Astrocyte (in vitro differentiated cells and primary cell): ENCODE data around the gene UNC5A.

ENCODE experiments used
- CTCF ChIP-seq: IDR thresholded peaks from 2 replicates; pipeline ENCODE4 v1.5.1; 2011; ENCODE audit warnings: low read depth, mild to moderate bottlenecking, inconsistent platforms, low read length, moderate library complexity; ENCODE audit not compliant: insufficient read depth
- EZH2 ChIP-seq: IDR thresholded peaks from 2 replicates; pipeline ENCODE4 v1.6.1; 2012; ENCODE audit warnings: mild to moderate bottlenecking, low read length, inconsistent platforms; ENCODE audit not compliant: insufficient read depth

DNA sequence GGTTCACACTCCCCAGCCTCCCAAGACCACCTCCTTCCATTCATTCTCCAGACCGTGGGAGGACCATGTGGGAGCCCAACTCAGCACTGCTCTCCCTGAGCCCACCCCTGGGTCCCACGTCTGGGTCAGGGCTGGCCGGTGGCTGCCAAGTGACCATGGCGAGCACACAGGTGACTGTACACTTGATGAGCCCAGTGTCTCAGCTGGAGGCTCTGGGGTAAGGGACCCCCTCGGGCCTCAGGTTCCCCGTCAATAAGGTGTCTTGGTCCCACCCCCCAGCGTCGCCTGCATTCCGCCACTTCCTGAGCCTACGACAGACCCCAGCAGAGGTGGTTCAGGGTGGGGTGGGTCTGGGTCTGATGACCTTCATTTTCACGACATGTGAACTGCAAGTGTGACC, 50.0 kb downstream of the UNC5A start:
- TF ChIP-seq EZH2 (no peak), CTCF (no peak)
